Measurements from ENCODE around the gene SKIL.
A peak's percentile ranks its signal among the peaks of the same experiment; 100 is the strongest.
"Not testable (repeated sequence)": the region's sequence is repeated elsewhere in the genome, so short reads cannot be mapped to it uniquely, and the experiment has no call there.

SKIL gene, protein sequence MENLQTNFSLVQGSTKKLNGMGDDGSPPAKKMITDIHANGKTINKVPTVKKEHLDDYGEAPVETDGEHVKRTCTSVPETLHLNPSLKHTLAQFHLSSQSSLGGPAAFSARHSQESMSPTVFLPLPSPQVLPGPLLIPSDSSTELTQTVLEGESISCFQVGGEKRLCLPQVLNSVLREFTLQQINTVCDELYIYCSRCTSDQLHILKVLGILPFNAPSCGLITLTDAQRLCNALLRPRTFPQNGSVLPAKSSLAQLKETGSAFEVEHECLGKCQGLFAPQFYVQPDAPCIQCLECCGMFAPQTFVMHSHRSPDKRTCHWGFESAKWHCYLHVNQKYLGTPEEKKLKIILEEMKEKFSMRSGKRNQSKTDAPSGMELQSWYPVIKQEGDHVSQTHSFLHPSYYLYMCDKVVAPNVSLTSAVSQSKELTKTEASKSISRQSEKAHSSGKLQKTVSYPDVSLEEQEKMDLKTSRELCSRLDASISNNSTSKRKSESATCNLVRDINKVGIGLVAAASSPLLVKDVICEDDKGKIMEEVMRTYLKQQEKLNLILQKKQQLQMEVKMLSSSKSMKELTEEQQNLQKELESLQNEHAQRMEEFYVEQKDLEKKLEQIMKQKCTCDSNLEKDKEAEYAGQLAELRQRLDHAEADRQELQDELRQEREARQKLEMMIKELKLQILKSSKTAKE

DNA sequence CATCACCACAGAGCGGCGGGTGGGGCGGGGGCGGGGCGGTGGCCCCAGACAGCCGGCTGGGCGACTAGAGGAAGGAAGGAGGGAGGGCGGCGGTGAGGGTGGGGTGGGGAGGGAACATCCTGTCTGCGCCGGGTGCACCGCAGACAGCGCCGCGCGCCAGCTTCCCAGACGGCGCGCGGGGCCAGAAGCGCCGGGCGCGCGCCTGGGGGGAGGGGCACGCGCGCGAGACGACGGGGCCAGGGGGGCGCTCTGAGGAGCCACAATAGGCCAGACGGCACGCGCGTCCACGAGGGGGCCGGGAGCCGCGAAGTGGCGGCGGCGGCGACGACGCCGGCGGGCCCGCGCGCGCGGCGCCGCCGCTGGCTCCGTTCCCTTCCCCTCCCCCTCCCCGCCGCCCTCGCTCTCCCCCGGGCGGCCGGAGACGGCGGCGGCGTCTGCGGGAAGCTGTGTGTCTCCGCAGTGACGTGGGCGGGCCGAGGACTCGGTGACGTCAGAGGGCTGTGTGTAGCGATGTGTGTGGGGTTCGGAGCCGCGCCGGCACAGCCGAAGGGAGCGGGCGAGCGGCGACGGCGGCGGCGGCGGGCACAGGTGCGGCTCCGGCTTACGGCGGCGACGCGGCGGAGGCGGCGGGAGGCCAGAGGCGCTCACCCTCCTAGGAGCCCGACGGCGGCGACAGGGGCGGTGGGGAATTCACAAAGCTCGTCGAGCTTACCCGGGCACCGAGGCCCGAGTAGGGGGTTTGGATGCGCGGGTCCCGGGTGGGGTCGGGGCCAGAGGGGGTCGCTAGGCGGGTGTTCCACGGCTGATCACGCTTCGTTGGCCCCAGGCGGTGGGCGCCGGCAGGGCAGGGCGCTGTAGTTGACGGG, at the start of gene SKIL:
SKIL (plus strand) TSS at position 540 of the 866 bp plus-strand sequence. CDS start 2,617 bp downstream, outside the sequence.
- peak; percentile 95 to 97 for DNase-seq

DNA sequence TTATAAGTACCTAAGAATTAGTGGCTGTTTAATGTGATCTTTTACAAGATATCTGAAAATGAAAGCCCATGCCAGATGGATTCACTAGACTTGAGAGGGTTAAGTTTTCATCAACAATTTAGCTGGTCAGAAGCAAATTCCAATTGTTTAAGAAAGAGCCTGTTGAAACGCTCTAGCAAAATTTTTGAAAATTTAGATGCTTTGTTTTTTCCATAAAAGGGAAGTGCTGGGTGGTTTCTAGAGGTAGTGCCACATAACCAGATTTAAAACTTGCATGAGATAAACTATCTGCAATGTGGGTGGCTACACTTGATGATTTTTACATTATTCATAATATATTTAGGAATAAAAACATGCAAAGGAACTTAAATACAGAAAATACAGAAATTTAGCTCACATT, 48.5 kb upstream of the SKIL start:
- DNase-seq = no peak

DNA sequence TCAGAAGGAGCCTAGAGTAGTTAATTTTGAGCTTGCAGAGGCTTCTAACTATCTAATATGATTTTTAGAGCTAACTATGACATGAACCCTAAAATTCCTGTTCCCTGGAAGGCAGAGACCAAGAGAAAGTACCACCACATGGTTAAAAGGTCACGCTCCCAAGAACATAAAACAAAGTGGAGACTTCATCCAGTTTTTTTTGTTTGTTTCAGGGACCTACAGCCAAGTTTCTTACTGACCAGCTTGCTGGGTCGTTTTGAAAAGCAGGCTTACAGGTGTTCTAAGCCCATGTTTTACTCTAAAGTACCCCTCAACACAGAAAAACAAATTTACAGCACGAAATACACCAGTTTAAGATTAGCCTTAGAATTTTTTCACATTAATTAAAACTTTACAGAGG, 39.6 kb upstream of the SKIL start:
- no peak for DNase-seq

DNA sequence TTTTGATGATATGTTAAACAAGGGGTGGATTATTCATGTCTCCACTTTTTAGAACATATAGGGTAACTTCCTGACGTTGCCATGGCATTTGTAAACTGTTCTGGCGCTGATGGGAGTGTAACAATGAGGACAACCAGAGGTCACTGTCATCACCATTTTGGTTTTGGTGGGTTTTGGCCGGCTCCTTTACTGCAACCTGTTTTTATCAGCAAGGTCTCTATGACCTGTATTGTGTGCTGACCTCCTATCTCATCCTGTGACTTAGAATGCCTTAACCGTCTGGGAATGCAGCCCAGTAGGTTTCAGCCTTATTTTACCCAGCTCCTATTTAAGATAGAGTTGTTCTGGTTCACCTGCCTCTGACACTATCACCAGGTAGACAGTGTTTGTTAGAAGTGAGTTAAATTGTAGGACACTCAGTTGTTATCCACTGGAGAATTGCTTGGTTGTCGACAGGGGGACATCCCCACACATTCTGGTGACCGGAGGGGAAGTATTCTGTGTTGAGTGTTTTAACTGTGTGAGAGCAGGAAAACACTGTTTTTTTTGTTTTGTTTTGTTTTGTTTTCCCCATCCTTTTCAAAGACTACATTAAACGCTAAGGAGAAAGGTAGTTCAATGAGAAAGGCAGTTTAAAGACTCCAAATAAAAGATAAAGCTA, 36.9 kb upstream of the SKIL start:
- no peak for DNase-seq

DNA sequence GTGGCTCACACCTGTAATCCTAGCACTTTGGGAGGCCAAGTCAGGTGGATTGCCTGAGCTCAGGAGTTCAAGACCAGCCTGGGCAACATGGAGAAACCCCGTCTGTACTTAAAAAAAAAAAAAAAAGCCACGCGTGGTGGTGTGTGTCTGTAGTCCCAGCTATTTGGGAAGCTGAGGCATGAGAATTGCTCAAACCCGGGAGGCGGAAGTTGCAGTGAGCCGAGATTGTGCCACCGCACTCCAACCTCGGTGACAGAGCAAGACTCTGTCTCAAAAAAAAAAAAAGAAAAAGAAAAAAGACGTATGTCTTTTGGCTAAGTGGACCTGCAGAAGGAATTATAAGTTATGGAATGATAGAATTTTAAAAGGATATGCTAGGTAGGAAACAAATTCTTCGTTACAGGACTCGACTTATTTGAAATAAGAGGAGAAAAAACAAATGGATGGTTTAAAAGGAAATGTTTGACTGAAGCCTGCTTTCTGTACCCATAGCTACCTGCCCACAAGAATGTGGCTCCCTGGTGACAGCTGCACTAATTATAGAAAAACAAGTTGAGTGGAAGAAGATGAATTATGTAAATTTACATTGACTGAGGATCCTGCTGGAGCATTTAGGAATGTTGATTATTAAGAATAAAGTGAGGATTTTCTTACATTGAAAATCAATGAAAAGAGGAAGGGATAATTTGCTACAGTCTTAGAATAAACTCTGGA, 36.0 kb upstream of the SKIL start:
- DNase-seq = no peak

DNA sequence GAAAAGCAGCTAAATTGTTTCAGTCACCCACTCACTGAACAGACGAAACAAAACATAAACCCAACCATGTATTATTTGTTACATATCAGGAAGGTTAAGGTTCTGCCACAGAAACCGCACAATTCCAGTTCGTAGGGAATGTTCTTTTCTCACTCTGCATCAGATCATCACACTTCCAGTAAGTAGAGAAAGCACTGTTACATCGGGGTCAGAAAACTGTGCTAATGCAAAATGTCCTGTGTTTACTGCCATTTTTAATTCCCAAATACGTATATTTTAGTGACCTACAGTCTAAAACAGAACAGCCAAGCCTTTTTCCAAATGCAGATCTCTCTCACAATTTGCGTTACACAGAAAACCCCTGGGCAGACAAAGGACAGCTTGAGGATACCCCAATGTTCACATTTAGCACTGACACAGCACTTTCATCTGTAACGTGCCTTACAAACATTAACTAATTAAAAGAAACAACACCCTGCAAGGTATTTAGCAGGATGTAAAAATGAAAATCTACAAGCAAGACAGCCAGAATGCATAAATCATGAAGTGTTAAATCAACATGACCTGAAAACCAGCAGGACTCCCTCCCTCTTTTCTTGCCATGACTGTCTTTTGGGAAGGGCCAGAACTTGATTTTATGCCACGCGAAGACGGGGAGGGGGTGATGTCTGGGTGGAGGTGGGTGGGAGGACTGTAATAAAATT, 34.8 kb upstream of the SKIL start:
- no peak for DNase-seq

DNA sequence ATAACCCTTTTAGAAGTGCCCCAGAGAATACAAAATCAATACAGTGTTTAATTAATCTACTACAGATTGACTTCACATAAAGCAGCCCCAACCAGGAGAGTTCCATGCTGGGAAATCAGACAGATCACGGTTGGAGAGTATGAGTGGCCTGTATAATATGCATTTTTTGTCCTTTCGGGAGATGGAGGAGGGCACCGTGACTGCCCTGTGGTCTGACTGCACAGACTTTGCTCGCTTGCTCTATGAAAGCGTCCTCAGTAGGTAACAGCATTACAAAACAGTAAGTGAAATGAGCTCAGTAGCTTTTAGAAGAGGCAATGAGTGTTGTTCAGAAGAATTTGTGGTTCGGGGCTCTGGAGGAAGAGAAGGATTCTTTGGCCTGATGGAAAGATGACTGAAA, 34.2 kb upstream of the SKIL start:
- DNase-seq = no peak

DNA sequence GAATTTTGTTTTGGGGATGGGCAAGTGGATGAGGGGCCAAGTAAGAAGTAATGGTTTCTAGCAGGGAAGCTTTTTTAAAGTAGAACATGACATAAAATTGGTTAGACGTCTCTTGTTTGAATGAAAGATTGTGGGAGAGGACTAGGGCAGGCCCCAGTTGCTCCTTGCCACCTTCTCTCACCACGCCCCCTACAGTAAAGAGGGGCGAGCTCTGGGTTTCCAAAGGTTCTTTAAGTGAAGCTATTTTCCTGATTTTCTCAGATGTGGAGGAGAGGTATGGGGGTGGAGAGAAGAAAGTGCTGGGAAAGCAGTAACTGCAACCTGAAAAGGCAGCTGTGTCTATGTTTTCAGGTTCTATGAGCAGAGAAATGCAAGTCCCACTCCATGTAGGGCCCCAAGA, 32.6 kb upstream of the SKIL start:
- DNase-seq = no peak

DNA sequence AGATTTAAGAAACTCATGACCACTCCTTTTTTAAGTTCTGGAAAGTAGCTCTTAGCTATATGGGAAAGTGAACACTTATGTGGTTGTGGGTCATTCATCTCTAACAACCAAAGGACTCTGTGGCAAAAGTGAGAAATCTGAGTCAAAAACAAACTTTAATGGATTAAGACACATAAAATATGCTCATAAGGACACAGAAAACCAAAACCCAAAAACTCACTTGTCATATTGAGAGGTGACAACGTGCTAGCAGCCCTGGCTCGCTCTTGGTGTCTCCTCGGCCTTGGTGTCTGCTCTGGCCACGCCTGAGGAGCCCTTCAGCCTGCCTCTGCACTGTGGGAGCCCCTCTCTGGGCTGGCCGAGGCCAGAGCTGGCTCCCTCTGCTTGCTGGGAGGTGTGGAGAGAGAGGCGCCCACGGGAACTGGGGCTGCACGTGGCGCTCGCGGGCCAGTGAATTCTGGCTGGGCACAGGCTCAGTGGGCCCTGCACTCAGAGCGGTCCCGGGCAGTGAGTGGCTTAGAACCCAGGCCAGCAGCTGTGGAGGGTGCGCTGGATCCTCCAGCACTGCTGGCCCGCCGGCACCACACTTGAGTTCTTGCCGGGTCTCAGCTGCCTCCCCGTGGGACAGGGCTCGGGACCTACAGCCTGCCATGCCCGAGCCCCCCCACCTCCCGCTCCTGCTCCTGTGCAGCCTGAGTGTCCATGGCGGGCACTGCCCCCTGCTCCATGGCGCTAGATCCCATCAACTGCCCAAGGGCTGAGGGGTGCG, 30.3 kb upstream of the SKIL start:
- DNase-seq = no peak

DNA sequence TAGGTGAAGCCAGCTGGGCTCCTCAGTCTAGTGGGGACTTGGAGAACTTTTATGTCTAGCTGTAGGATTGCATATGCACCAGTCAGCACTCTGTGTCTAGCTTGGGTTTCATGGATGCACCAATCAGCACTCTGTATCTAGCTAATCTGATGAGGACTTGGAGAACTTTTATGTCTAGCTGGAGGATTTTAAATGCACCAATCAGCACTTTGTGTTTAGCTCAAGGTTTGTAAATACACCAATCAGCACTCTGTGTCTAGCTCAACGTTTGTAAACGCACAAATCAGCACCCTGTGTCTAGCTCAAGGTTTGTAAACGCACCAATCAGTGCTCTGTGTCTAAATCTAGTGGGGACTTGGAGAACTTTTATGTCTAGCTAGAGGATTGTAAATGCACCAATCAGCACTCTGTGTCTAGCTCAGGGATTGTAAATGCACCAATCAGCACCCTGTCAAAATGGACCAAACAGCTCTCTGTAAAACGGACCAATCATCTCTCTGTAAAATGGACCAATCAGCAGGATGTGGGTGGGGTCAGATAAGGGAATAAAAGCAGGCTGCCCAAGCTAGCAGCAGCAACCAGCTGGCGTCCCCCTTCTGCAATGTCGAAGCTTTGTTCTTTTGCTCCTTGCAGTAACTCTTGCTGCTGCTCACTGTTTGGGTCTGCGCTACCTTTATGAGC, 29.5 kb upstream of the SKIL start:
- not testable (repeated sequence) for DNase-seq

DNA sequence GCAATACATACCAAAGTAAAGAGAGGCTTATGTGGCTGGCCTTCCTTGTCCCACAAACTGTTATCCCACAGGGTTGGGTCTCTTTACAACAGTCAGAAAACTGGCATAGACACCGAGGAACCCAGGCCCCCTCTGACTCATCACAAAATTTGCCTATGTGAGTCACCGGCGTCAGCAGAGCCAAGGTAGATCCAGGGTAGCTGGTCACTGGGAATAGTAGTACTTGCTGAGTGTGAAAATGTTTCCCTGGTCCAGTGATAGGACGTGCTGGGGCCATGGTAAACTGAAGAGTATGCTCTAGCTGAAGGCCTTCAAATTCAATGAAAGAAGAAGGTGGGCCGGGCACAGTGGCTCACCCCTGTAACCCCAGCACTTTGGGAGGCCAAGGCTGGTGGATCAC, 27.1 kb upstream of the SKIL start:
- no peak for DNase-seq

DNA sequence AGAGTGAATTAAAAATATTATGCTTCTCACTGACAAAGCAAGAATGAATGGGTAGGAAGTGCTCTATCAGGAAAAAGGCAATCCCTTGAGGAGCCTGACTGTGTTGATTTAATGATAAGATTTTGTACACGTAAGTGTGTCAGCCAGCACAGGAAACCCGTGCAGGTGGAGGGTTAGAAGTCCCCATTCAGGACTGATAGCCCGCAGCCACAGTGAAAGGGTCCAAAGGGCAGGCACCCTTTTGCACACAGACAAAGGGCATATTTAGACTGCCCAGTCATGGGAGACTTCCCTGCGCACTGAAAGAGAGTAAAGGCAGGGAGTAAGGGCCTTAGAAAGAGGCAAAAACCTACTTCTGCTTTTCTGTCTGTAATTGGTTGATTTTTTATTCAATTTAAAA, 26.4 kb upstream of the SKIL start:
- DNase-seq = no peak

DNA sequence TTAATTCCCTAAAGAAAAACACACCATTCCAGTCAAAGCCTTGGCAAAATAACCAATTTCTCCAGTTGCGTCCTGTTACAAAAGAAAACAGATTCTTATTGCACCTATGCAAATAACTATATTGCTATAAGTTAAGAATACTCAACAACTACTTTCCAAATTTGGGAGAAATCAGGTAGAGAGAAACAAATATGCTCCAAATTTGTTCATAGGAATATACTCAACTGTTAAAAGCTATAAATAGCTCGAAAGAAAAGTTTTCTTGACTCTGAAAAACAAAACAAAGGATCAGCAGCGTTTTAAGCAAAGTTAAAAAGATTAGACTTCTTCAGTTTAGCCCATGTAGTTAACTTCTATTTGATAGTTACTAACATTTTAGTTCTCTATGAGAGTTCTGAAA, 20.1 kb upstream of the SKIL start:
- no peak for DNase-seq

DNA sequence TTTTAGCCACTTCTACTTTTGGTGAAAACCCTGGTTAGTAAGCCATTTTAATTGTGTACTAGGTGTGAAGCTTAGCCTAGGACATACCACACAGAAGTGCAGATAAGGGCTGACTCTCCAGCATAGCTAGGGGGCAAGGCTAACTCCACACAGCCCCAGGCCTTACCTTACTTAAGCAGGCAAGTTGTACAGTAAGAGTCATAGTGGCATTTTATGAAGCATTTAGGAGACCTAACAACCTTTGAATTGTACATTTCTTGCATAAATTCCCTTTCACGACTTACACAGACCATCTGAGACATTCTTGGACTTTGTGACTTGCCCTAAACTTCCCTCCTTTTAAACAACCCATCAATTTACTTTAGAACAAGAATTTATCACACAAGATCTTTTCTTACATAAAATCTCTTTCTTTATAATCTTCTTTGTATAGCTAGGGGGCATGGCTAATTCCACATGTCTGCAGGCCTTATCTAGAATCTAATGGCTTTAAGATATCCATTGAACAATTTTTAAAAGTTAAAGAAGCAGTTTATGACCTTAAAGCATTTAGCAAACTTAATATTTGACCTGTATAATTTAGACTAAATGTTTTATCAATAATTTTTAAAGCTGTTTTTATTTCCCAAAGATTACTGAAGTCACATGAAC, 18.7 kb upstream of the SKIL start:
- DNase-seq = no peak

DNA sequence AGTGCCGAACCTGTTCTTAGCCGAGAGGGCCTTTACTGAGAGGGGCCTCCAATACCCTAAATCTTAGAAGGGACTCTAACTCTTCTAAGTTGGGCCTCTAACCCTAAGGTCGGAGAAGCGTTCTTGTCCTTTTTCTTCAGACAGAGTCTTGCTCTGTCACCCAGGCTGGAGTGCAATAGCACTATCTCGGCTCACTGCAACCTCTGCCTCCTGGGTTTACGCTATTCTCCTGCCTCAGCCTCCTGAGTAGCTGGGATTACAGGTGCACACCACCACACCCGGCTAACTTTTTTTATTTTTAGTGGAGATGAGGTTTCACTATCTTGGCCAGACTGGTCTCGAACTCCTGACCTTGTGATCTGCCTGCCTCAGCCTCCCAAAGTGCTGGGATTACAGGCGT, 15.2 kb upstream of the SKIL start:
- not testable (repeated sequence) for DNase-seq

DNA sequence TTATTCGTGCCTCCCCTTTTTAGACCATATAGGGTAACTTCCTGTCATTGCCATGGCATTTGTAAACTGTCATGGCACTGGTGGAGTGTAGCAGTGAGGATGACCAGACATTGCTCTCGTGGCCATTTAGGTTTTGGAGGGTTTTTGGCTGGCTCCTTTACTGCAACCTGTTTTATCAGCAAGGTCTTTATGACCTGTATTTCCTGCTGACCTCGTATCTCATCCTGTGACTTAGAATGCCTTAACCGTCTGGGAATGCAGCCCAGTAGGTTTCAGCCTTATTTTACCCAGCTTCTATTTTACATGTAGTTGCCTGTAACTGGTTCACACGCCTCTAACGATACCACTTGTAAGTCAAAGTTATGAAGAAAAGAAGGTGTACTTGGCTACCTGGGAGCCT, 13.7 kb upstream of the SKIL start:
- not testable (repeated sequence) for DNase-seq

DNA sequence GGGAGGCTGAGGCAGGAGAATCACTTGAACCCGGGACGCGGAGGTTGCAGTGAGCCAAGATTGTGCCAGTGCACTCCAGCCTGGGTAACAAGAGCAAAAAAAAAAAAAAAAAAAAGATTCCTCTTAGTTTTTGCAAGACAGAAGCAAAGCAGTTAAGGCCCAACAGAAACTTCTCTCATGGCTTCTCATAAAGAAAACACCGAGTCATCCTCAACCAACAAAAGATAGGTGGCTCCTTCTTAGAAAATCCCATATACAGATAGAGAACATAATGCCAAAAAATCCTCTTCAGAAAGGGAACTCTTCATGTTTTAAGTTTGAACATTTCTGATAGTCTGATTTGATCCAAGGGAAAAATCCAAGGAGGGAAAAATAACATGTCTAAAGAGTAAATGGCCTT, 12.5 kb upstream of the SKIL start:
- DNase-seq = no peak

DNA sequence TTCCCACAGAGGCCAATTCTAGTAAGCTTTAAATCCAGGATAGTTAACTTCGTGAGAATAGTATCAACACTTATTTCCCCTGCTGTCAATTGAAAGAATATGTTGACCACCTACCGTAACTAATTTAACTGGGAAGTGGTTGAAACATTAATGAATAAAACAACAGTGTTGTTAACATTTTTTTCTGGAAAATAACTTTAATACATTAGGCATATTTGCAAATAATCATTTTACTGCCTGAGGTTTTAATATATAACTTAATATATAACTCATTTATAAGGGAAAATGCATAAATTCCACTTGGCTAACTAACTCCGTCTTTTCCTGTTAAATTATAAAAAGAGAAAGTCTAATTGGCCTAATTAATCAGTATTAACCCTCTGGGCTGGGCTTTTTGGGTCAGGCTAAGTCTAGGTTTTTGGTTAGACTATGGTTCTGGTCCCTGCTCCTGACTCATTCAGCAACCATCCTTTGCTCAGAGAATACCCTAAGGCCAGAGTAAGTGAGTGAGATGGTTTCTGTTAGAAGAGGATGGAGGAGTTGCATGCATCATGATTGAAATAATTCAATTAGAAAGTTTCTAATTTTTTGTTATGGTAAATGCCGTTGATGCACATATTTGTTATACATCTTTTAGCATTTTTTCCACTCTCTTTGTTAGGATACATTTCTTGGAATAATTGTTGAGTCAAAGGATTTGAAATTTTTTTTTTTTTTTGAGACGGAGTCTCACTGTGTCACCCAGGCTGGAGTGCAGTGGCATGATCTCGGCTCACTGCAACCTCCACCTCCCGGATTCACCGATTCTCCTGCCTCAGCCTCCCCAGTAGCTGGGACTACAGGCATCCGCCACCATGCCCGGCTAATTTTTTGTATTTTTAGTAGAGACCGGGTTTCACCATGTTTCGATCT, 10.8 kb upstream of the SKIL start:
- DNase-seq = no peak
